ENCODE data around the gene ADIG.

DNA sequence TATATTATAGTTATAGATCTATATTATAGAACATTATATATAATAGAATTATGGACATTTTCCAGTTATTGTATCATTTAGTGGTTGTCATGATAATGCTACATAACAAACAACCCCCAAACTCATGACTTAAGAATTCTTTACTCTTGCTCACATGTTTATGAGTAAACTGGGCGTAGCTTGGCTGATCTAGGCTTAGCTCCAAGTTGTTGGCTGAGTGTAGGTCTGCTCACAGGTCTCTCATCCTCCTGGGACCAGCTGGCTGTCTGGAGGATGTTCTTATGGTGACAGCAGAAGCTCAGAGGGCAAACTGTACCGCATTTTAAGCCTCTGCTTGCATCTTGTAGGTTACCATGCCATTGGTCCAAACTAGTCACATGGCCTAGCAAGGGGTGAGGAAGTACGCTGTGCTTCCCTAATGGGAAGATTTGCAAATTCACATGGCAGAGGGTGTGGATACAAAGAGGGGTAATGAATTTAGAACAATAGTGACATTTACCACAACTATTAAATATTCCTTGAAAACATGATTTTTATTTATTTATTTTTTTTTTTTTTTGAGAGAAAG is 54.8 kb downstream of the ADIG start:
- TF ChIP-seq, protein P1, sequence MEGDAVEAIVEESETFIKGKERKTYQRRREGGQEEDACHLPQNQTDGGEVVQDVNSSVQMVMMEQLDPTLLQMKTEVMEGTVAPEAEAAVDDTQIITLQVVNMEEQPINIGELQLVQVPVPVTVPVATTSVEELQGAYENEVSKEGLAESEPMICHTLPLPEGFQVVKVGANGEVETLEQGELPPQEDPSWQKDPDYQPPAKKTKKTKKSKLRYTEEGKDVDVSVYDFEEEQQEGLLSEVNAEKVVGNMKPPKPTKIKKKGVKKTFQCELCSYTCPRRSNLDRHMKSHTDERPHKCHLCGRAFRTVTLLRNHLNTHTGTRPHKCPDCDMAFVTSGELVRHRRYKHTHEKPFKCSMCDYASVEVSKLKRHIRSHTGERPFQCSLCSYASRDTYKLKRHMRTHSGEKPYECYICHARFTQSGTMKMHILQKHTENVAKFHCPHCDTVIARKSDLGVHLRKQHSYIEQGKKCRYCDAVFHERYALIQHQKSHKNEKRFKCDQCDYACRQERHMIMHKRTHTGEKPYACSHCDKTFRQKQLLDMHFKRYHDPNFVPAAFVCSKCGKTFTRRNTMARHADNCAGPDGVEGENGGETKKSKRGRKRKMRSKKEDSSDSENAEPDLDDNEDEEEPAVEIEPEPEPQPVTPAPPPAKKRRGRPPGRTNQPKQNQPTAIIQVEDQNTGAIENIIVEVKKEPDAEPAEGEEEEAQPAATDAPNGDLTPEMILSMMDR (IDR thresholded peaks at IDR 0.05) = no peak
- TF ChIP-seq POLR2A (IDR thresholded peaks at IDR 0.05) = no peak

All from lower leg skin (tissue), 3 donors.